SW 1271 (cell line): ENCODE results near the gene EXOC4.

ENCODE experiments used
- DNase-seq, 2 experiments: peaks; one replicate each; lab custom pipeline; 2025; lab: John Stamatoyannopoulos, UW

EXOC4 gene

GRCh38 chr7:133364959-133365690 is 112.2 kb downstream of the EXOC4 start:
- no peak for DNase-seq

GRCh38 chr7:133365917-133366316 is 113.0 kb downstream of the EXOC4 start:
- no peak for DNase-seq

GRCh38 chr7:133367561-133367960 is 114.7 kb downstream of the EXOC4 start:
- DNase-seq: no peak

GRCh38 chr7:133369130-133369529 is 116.3 kb downstream of the EXOC4 start:
- DNase-seq: no peak

GRCh38 chr7:133371616-133372015 is 118.7 kb downstream of the EXOC4 start:
- DNase-seq: no peak

GRCh38 chr7:133372337-133372736 is 119.5 kb downstream of the EXOC4 start:
- no peak for DNase-seq

GRCh38 chr7:133376514-133376913 is 123.6 kb downstream of the EXOC4 start:
- no peak for DNase-seq

GRCh38 chr7:133381965-133382364 is 129.1 kb downstream of the EXOC4 start:
- no peak for DNase-seq

GRCh38 chr7:133382775-133383559 is 130.1 kb downstream of the EXOC4 start:
- no peak for DNase-seq

GRCh38 chr7:133386205-133386604 is 133.3 kb downstream of the EXOC4 start:
- no peak for DNase-seq

GRCh38 chr7:133389727-133390126 is 136.8 kb downstream of the EXOC4 start:
- no peak for DNase-seq

GRCh38 chr7:133391206-133391605 is 138.3 kb downstream of the EXOC4 start:
- no peak for DNase-seq

GRCh38 chr7:133394369-133394768 is 141.5 kb downstream of the EXOC4 start:
- no peak for DNase-seq

GRCh38 chr7:133395551-133395950 is 142.7 kb downstream of the EXOC4 start:
- no peak for DNase-seq

- DNase-seq: no peak
Observed at GRCh38 chr7:133398506-133398905, 145.6 kb downstream of the EXOC4 start.

- DNase-seq: no peak
Observed at GRCh38 chr7:133401225-133401624, 148.3 kb downstream of the EXOC4 start.

GRCh38 chr7:133408212-133408611 is 155.3 kb downstream of the EXOC4 start:
- DNase-seq: no peak

- DNase-seq: no peak
Observed at GRCh38 chr7:133409421-133409820, 156.5 kb downstream of the EXOC4 start.

GRCh38 chr7:133409966-133410365 is 157.1 kb downstream of the EXOC4 start:
- no peak for DNase-seq

- DNase-seq: no peak
Observed at GRCh38 chr7:133411395-133411794, 158.5 kb downstream of the EXOC4 start.

GRCh38 chr7:133412942-133413341 is 160.1 kb downstream of the EXOC4 start:
- DNase-seq: no peak

- DNase-seq: no peak
Observed at GRCh38 chr7:133419041-133419440, 166.2 kb downstream of the EXOC4 start.

GRCh38 chr7:133423618-133424017 is 170.7 kb downstream of the EXOC4 start:
- DNase-seq: no peak
